ENCODE data around the gene HK1. TPM values are rescaled to one million over a fixed set of nuclear protein-coding genes. Genes with fewer than 3 reads are reported as not detected.
A peak's percentile ranks its signal among the peaks of the same experiment; 100 is the strongest.

The HK1 gene
- total RNA-seq, 1 donor from 2014 or later: 131 TPM

DNA sequence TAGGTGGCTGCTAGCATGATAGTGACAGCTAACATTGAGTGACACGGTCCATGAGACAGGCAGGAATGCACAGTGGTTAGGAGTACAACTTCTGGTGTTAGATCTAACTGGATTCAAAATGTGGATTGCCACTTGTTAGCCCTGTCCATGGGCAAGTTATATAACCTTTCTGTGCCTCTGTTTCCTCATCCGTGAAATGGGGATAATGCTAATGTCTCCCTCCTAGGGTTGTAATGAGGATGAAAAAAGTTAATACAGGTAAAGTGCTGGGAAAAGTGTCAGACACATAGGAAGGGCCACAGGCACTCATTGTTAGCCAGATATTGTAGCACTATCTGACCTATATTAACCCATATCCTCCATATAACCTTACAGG, 96.6 kb downstream of the HK1 start:
- DNase-seq (ENCODE audit: low read depth): no peak

DNA sequence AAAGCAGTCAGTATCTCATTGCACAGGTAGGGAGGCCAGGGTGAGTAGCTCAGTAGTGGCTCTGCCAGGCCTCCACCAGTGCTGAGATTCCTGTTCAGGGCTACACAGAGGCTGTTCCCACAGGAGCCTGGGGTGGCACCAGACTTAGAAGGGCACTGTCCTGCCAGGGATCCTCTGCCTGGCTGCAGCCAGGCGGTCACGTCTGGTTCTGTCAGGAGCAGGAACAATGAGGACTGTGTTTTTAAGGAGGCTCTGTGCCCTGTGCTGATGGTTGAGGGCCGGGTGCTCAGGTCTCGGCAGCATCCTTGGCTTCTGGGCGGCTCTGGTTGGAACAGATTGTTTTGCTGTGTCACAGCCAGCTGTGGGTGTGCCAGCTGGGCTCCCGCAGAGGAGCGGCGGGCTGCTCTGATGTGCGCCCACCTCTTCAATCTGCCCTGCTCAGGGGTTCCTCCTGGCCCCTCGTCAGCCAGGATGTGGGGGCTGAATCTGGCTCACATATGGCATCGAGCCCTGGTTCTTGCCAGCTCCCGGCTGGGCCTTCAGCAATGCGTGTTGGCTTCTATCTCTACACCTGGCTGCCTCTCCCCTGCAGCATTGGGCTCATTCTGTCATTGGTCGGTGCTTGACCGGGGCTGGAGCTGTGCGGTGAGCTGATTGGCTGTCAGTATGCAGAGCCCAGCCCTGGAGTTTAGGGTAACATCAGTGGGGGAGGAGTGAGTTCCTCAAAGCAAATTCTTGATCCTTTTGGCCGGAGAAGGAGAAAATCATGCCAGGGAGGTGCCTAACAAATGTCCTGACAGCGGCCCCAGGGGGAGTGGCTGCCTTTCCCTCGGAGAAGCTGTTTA, 97.2 kb downstream of the HK1 start:
- no peak for DNase-seq (ENCODE audit: low read depth)

- DNase-seq (ENCODE audit: low read depth): no peak
Observed at GRCh38 chr10:69376662-69377061, 98.4 kb downstream of the HK1 start.

DNA sequence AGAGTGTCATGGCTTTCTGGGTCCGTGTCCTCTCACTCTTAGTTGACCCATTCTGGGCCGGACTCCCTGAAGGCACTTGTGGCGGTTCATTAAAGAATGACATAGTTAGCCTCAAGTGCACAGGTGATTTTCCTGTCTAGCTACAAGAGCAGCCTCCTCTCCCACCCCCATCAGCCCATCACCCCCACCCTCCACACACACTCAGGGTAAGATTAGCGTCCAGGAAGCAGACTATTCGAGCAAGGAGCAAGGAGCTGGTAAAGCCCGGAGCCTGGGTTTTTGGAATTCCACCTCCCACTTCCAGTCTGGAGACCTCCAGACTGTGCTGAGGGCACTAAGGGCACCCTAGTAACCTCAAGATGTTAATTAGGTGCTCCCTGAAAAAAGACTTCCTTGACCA, 98.9 kb downstream of the HK1 start:
- DNase-seq (ENCODE audit: low read depth): no peak

DNA sequence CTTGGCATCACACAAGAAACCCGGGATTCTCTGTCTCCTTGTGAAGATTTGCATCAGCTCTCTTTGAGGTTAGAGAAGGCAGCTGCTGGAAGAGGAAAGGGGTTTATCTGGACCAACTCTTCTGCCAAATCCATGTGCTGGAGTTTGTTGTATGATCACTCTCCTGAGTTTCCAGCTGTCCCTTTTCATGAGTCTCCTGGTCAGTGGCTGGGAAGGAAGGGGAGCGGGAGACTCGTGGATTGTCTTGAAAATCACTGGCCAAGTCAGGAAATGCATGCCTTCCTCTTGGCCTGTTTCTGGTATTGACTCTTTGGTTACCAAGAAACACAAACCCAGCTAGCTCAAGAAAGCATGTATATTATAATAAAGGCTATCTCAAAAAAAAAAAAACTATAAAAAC, 99.6 kb downstream of the HK1 start:
- no peak for DNase-seq (ENCODE audit: low read depth)

DNA sequence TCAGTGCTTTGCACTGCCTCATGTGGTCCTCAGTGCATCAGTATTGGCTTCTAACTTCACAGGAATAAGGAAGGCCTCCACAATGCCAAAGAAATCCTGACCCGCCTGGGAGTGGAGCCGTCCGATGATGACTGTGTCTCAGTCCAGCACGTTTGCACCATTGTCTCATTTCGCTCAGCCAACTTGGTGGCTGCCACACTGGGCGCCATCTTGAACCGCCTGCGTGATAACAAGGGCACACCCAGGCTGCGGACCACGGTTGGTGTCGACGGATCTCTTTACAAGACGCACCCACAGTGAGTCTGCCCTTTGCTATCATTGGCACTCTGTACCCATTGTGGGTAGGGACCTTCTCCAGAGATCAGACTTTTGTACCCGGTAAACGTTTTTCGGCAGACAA, 101.5 kb downstream of the HK1 start:
- DNase-seq (ENCODE audit: low read depth): no peak

DNA sequence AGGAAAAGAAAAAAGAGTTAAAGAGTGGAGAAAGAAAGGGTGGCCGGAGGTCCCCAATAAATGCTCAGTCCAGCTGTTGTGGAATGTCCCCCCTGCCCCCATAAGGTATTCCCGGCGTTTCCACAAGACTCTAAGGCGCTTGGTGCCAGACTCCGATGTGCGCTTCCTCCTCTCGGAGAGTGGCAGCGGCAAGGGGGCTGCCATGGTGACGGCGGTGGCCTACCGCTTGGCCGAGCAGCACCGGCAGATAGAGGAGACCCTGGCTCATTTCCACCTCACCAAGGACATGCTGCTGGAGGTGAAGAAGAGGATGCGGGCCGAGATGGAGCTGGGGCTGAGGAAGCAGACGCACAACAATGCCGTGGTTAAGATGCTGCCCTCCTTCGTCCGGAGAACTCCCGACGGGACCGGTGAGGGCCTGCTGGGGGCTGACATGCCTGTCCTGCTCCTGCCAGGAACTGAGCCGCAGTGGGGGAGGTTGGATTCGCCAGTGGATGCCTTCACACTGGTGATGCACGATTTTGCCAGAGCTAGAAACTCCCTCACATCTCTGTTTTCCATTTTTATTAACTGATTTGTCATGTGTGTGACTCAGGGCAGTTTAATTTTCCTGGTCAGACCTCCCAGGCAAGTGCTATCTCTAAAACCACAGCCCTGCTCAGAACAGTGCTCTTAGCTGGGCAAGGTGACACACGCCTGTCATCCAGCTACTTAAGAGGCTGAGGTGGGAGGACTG, 104.3 kb downstream of the HK1 start:
- DNase-seq (ENCODE audit: low read depth): peak; percentile 89

GRCh38 chr10:69383558-69383957, 105.3 kb downstream of the HK1 start:
- DNase-seq (ENCODE audit: low read depth): no peak

DNA sequence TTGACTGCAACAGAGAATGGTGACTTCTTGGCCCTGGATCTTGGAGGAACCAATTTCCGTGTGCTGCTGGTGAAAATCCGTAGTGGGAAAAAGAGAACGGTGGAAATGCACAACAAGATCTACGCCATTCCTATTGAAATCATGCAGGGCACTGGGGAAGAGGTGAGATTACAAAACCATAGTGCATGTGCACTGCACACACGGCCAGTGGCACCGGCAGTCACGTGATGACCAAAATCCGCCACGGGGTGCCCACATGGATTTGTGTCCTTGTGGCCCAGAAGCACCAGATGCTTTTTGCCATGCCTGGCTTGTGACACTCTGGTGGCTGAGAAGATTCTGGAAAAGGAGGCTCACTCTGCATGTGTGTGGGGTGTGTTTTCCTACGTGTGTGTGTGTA, 106.0 kb downstream of the HK1 start:
- DNase-seq (ENCODE audit: low read depth): no peak

DNA sequence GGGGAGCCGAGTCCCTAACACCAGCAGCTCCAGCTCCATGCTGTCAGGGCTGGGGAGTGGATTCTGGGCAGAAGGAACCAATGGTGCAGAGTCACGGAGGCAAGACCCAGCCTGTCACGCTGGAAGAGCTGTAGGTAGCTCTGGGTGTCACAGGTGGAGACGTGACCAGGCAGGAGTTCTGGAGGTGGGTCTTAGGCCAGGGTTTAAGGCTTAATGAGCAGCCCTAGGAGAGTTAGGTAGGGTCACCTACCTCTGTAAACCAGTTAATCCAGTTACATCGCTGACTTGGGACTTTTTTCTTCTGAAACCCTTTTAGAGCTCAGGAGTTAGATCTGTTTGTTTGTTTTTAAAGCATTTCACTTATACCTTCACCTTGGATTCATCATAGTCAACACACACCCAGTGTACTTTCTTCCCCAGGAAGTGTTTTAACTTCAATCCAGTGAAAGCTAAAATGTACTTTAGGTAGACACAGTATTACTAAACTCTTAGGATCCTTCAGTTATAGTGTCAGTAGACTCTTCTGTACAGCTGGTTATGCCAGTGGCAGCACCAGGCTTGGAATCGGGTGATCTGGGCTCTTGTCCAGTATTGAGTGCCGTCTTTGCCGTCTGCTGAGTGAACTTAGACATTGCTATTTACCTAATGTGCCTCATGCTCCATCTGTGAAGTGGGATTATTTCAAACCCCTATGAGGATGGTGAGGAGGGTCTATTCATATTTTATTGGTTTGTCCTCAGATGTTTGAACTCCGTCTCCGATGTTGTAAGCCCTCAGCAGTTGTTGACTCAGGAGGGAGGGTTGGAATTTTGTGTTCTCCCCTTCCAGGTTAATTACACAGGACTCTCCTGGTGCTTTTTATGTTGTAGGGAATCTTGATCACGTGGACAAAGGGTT, 107.4 kb downstream of the HK1 start:
- DNase-seq (ENCODE audit: low read depth): no peak

- no peak for DNase-seq (ENCODE audit: low read depth)
Observed at GRCh38 chr10:69387500-69387899, 109.2 kb downstream of the HK1 start.

- DNase-seq (ENCODE audit: low read depth): no peak
Observed at GRCh38 chr10:69388488-69388887, 110.2 kb downstream of the HK1 start.

- peak; percentile 38 for DNase-seq (ENCODE audit: low read depth)
Observed at GRCh38 chr10:69389827-69390490, 111.7 kb downstream of the HK1 start.

GRCh38 chr10:69391158-69391557, 112.9 kb downstream of the HK1 start:
- DNase-seq (ENCODE audit: low read depth): no peak

DNA sequence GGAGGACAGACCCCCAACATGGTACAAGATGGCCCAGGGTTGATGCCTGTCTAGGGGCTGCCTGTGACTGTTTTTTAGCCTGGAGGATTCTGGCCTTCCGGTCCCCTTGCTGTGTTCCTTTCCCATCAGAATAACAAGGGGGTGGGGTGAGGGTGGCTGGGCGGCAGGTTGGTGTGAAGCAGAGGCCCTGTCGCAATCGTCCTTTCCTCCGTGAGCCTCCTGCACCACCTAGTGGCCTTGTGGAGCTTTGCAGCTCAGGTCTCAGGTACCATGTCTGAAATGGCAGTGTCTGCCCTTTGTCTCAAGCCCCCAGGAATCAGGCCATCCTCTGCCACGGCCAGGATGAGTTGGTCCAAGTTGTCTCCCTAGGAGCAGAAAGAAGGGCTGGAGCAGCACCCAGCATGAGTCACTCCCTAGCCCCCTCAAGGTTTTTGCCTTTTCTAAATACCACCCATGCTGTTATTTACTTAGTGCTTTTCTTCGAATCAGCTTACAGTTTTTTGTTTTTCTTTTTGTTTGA, 114.2 kb downstream of the HK1 start:
- DNase-seq (ENCODE audit: low read depth): peak; percentile 72

DNA sequence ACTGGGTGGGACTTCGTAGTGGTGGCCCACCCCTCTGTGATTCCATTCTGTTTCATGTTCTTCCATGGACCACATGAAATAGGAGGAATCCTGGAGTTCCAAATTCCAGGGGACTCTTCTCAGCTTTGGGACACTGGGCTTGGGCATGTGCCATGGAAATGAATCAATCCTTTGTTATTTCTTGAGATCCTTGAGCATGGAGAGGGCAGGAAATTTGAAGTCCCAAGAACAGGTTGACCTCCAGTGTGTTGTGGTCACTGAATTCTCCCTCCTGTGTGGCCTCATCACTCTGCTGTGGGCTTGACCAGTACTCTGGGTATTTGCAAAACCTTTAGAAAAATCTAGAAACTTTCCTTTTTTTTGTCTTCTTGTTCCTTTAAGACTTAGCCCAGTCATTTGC, 115.7 kb downstream of the HK1 start:
- DNase-seq (ENCODE audit: low read depth): no peak

DNA sequence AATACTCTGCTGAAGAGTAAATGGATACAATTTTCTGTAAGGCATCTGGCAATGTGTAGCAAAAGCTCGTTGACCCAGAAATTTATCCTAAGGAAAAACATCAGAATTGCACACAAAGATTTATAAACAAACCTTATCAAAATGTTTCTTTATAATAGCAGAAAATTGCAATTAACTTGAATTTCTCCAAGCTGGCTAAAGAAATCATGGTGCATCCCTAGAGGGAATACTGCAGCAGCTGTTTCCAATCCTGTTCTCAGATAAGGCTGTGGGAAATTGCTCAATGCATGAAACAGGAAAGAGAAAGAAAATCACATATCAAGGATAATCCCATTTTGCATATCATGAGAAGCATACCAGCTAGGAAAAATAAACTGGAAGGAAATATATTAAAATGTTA, 119.7 kb downstream of the HK1 start:
- no peak for DNase-seq (ENCODE audit: low read depth)

GRCh38 chr10:69398466-69398865, 120.2 kb downstream of the HK1 start:
- no peak for DNase-seq (ENCODE audit: low read depth)

DNA sequence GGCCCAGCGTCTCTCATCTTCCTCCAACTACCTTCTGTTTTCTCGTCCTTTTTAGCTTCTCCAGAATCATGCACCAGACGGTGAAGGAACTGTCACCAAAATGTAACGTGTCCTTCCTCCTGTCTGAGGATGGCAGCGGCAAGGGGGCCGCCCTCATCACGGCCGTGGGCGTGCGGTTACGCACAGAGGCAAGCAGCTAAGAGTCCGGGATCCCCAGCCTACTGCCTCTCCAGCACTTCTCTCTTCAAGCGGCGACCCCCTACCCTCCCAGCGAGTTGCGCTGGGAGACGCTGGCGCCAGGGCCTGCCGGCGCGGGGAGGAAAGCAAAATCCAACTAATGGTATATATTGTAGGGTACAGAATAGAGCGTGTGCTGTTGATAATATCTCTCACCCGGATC, 122.6 kb downstream of the HK1 start:
- no peak for DNase-seq (ENCODE audit: low read depth)

DNA sequence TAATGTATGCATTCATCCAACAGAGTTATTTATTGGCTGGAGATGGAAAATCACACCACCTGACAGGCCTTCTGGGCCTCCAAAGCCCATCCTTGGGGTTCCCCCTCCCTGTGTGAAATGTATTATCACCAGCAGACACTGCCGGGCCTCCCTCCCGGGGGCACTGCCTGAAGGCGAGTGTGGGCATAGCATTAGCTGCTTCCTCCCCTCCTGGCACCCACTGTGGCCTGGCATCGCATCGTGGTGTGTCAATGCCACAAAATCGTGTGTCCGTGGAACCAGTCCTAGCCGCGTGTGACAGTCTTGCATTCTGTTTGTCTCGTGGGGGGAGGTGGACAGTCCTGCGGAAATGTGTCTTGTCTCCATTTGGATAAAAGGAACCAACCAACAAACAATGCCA, 123.1 kb downstream of the HK1 start:
- DNase-seq (ENCODE audit: low read depth): no peak

DNA sequence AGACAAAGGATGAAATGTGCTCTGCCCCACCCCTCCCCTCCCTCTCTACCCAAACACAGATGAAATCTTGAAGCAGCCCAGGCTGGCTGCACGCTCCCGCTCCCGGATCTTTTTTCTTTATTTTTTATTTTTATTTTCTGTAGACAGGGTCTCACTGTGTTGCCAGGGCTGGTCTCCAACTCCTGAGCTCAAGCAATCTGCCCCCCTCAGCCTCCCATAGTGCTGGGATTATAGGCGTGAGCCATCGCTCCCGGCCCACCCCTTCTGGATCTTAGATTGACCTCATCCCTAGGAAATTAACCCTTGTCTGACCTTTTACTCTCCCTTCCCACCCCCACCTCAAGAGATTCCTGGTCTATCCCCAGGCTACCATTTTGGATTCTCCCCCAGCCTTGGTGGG, 124.1 kb downstream of the HK1 start:
- DNase-seq (ENCODE audit: low read depth): no peak

DNA sequence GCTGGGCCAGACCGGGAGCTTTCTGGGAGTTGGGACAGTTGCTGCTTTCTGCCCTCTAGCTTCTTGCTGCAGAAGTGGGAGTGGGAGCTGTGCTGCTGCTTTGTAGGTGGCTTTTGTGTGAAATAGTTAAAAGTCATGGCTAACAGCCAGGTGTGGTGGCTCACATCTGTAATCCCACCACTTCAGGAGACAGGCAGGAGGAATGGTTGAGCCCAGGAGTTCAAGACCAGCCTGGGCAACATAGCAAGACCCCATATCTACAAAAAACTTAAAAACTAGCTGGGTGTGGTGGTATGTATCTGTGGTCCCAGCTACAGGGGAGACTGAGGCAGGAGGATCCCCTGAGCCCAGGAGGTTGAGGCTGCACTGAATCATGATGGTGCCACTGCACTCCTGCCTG, 124.8 kb downstream of the HK1 start:
- no peak for DNase-seq (ENCODE audit: low read depth)

Measured in renal cortical epithelial cell (primary cell).